Measurements from ENCODE around the gene TTLL8. TPM values are rescaled to one million over a fixed set of nuclear protein-coding genes. Genes with fewer than 3 reads are reported as not detected.
"Not testable (repeated sequence)": the region's sequence is repeated elsewhere in the genome, so short reads cannot be mapped to it uniquely, and the experiment has no call there.

The TTLL8 gene
- total and polyA plus RNA-seq, 2 of the 8 experiments (the other 6 are each of a cell fraction or from before 2014, with no cell fraction given): not detected

DNA sequence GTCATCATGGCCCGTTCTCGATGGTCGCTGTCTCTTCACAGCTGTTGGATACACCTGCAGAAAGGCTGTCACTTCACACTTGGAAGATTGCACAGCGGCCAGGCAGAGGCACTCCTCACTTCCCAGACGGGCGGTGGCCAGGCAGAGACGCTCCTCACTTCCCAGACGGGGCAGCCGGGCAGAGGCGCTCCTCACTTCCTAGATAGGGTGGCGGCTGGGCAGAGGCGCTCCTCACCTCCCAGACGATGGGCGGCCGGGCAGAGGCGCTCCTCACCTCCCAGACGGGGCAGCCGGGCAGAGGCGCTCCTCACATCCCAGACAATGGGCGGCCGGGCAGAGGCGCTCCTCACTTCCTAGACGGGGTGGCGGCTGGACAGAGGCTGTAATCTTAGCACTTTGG, 68.3 kb downstream of the TTLL8 start:
- H3K79me2 ChIP-seq (ENCODE audit: control insufficient read depth in 1 of 2, insufficient read depth in 2 of 2, low read length in 2 of 2); H3K14ac ChIP-seq (ENCODE audit: insufficient read length); POLR2A ChIA-PET (ENCODE audit: partially characterized antibody); H3K4me3 ChIP-seq (ENCODE audit: extremely low read depth in 1 of 4, insufficient read depth in 2 of 4, low read depth in 3 of 4, low read length in 4 of 4); H3K27me3 ChIP-seq (replicated peaks in 1 of 4; ENCODE audit: control insufficient read depth in 3 of 4, extremely low read depth in 1 of 4, insufficient read depth in 3 of 4, low read length in 3 of 4); H3K56ac ChIP-seq (replicated peaks; ENCODE audit: insufficient read length, low read depth, low read length); H3K23ac ChIP-seq (ENCODE audit: insufficient read length); H3K27ac ChIP-seq (ENCODE audit: low read depth, low read length); H2BK15ac ChIP-seq (ENCODE audit: low read length); H3K23me2 ChIP-seq (ENCODE audit: low read depth, low read length); H2BK120ac ChIP-seq (replicated peaks; ENCODE audit: low read depth, low read length); H3K4ac ChIP-seq (replicated peaks; ENCODE audit: insufficient read length, low read depth, low read length); H4K20me1 ChIP-seq (replicated peaks in 1 of 2; ENCODE audit: control insufficient read depth in 1 of 2, insufficient read depth in 2 of 2, low read length in 2 of 2); H3K36me3 ChIP-seq (ENCODE audit: control insufficient read depth in 2 of 4, insufficient read depth in 4 of 4, low read length in 3 of 4); H3K4me1 ChIP-seq (replicated peaks in 1 of 4; ENCODE audit: control insufficient read depth in 3 of 4, insufficient read depth in 4 of 4, low read length in 3 of 4); H3K18ac ChIP-seq (ENCODE audit: extremely low read depth, low read length); H3K9ac ChIP-seq (replicated peaks in 1 of 4; ENCODE audit: extremely low read depth in 1 of 4, low read depth in 3 of 4, low read length in 3 of 4); H3K79me1 ChIP-seq (ENCODE audit: low read depth, low read length); H4K8ac ChIP-seq (ENCODE audit: extremely low read depth, insufficient read depth, low read length); H2AFZ ChIP-seq (ENCODE audit: low read length); H2AK5ac ChIP-seq (ENCODE audit: low read depth, low read length); H2BK20ac ChIP-seq (ENCODE audit: low read length); FAIRE-seq; DNase-seq (ENCODE audit: low read depth in 1 of 2, low spot score in 2 of 2); H4K5ac ChIP-seq (ENCODE audit: insufficient read length, low read depth, low read length); H3K4me2 ChIP-seq (ENCODE audit: insufficient read depth in 1 of 2, low read depth in 2 of 2, low read length in 2 of 2); H2BK5ac ChIP-seq (ENCODE audit: low read depth, low read length); H2BK12ac ChIP-seq (ENCODE audit: low read depth, low read length); H4K91ac ChIP-seq (replicated peaks; ENCODE audit: insufficient read length, low read length): not testable (repeated sequence)
- TF ChIP-seq EP300 (IDR thresholded peaks at IDR 0.05; ENCODE audit: borderline replicate concordance in 1 of 2, low read depth in 2 of 2, low read length in 2 of 2): peak in 1 of 2 experiments; percentile 13; a peak in 1 of 3 replicates
- 92% methylated on average over 16 of the region's 24 CpGs; no CpG with 5 or more reads in 1 of the 2 experiments for WGBS, 2 experiments (ENCODE audit: extremely low coverage in 1 of 2, insufficient coverage in 1 of 2, insufficient read length in 1 of 2, insufficient replicate concordance in 2 of 2, low coverage in 1 of 2, low lambda C conversion rate in 2 of 2, missing lambda C conversion rate in 1 of 2)
- peaks cover 0 to 21% of the 10 kb centered on the region in 2 experiments; a peak in 2 of 4 replicates for H3K9me3 ChIP-seq (ENCODE audit: insufficient read depth in 2 of 2, low read depth in 1 of 2, low read length in 1 of 2)
- CTCF ChIA-PET (ENCODE audit: partially characterized antibody): interaction anchor here (1.1 kb wide), 2 partner anchors 41 to 59 kb away, joined by 5 to 6 read pairs; no protein-coding TSS in a partner anchor

Measured in H1 (cell line).